K562 (cell line): ENCODE results near the gene TMEM63A. TPM values are rescaled to one million over a fixed set of nuclear protein-coding genes. Genes with fewer than 3 reads are reported as not detected.

Experiments
- ARNT ChIP-seq, 2 experiments: fragments of 450-650 bp; IDR thresholded peaks; 2 replicates each; pipeline ENCODE4 v1.6.1; 2016; ENCODE audit warnings: mild to moderate bottlenecking in 1 of 2
- CAMTA2 ChIP-seq: fragments of 250-450 bp; sonication (Bioruptor Pico); conservative IDR thresholded peaks from 2 replicates; pipeline ENCODE4 v1.5.1; 2022
- CBX1 ChIP-seq: sonication (generic); IDR thresholded peaks from 2 replicates; pipeline ENCODE4 v1.6.1; 2016; ENCODE audit warnings: antibody characterized with exemption, low read depth, mild to moderate bottlenecking
- CBX3 ChIP-seq, 2 experiments: IDR thresholded peaks; 1 replicate in 1 of 2; 2 replicates in 1 of 2; pipeline ENCODE4 v1.6.1; 2012; ENCODE audit warnings: inconsistent platforms in 2 of 2, low read length in 2 of 2, borderline replicate concordance in 1 of 2, control low read depth in 1 of 2
- ETV6 ChIP-seq, 3 experiments: fragments of 150-350 bp in 1 of 3; sonication (generic) in 1 of 3; formaldehyde crosslinking in 1 of 3; IDR thresholded peaks; 2 replicates each; pipeline versions ENCODE4 v1.6.1 to v1.8.0; 2014 to 2022; ENCODE audit warnings: borderline replicate concordance in 2 of 3, low read depth in 2 of 3, antibody characterized with exemption in 1 of 3, low read length in 1 of 3, mild to moderate bottlenecking in 1 of 3, missing genetic modification reagents in 1 of 3
- GATAD2A ChIP-seq: fragments of 450-650 bp; IDR thresholded peaks from 2 replicates; pipeline ENCODE4 v1.6.1; 2017
- GATAD2B ChIP-seq: fragments of 450-650 bp; IDR thresholded peaks from 2 replicates; pipeline ENCODE4 v1.6.1; 2017; ENCODE audit warnings: mild to moderate bottlenecking, borderline replicate concordance
- ILK ChIP-seq: fragments of 450-650 bp; IDR thresholded peaks from 2 replicates; pipeline ENCODE4 v1.6.1; 2016; ENCODE audit warnings: missing genetic modification characterization, low read depth, mild to moderate bottlenecking, missing compliant biosample characterization, moderate library complexity, borderline replicate concordance
- NELFE ChIP-seq: IDR thresholded peaks from 2 replicates; pipeline ENCODE4 v1.6.1; 2011; ENCODE audit warnings: mild to moderate bottlenecking; ENCODE audit not compliant: insufficient read depth, insufficient read length
- POLR3G ChIP-seq: IDR thresholded peaks from 2 replicates; pipeline ENCODE4 v1.6.1; 2011; ENCODE audit not compliant: insufficient read length, insufficient replicate concordance; ENCODE audit errors: extremely low read depth
- TEAD1 ChIP-seq, 2 experiments: fragments of 450-650 bp in 1 of 2; sonication (generic) in 1 of 2; formaldehyde crosslinking; IDR thresholded peaks; 2 replicates each; pipeline versions ENCODE4 v1.4.0 to v1.8.0; 2020 to 2022; ENCODE audit warnings: mild to moderate bottlenecking in 2 of 2, missing genetic modification reagents in 1 of 2
- polyA plus RNA-seq, 8 experiments: library from polyadenylated mRNA; depleted of rRNA in 4 of 8; stranded (reverse) in 5 of 8; unstranded in 3 of 8; fragments of >200 nt; fragmentation: Nextera tagmentation in 2 of 8; fragmentation: Illumina TruSeq in 1 of 8; extraction: Ambion mirVana in 2 of 8; extraction: Trizol in 1 of 8; gene quantifications; 2 replicates each; pipeline versions ENCODE4 v1.2.1 to v1.2.3, GENCODE V29; 2011 to 2014; ENCODE audit warnings: inconsistent platforms in 1 of 8, missing spikeins in 1 of 8
- total RNA-seq, 7 experiments: library from RNA; depleted of rRNA in 6 of 7; stranded (reverse); fragments of >200 nt in 6 of 7; fragmentation: Illumina TruSeq in 2 of 7; extraction: Trizol in 2 of 7; gene quantifications; 2 replicates each; pipeline versions ENCODE4 v1.2.1 to v1.2.3, GENCODE V29; 2011 to 2021; ENCODE audit warnings: low replicate concordance in 1 of 7
- TF ChIP-seq, protein P1 (sequence below): fragments of 250-450 bp; sonication (Bioruptor Pico); IDR thresholded peaks from 2 replicates; pipeline ENCODE4 v1.8.0; 2022; ENCODE audit warnings: inconsistent platforms
- TF ChIP-seq, protein P2 (sequence below): fragments of 450-650 bp; IDR thresholded peaks from 2 replicates; pipeline ENCODE4 v1.6.1; 2017; ENCODE audit warnings: mild to moderate bottlenecking, moderate library complexity
- TF ChIP-seq, protein P3 (sequence below), 3 experiments: fragments of 200-800 bp in 1 of 3; sonication (Bioruptor generic) in 1 of 3; sonication (generic) in 1 of 3; formaldehyde crosslinking in 1 of 3; IDR thresholded peaks; 2 replicates each; pipeline versions ENCODE4 v1.6.1 to v1.8.0; 2016 to 2022; ENCODE audit warnings: mild to moderate bottlenecking in 2 of 3, missing compliant biosample characterization in 2 of 3, missing genetic modification characterization in 2 of 3, missing genetic modification reagents in 1 of 3
- TF ChIP-seq, protein P4 (sequence below), 2 experiments: fragments of 450-650 bp; IDR thresholded peaks; 2 replicates each; pipeline ENCODE4 v1.6.1; 2018; ENCODE audit warnings: mild to moderate bottlenecking in 2 of 2, low read depth in 1 of 2; ENCODE audit not compliant: partially characterized antibody in 2 of 2
- TF ChIP-seq, protein P5 (sequence below): sonication (generic); formaldehyde crosslinking; IDR thresholded peaks from 2 replicates; pipeline ENCODE4 v1.9.0; 2022; ENCODE audit warnings: mild to moderate bottlenecking, missing genetic modification reagents
- TF ChIP-seq, protein P6 (sequence below): fragments of 250-450 bp; sonication (Bioruptor Pico); IDR thresholded peaks from 2 replicates; pipeline ENCODE4 v1.8.0; 2022; ENCODE audit warnings: moderate library complexity, mild to moderate bottlenecking, inconsistent platforms

TMEM63A gene
- total and polyA plus RNA-seq, 9 of the 15 experiments (the other 6 are each of a cell fraction or from before 2014, with no cell fraction given): 2.0 to 54.6 (median 17.5) TPM

DNA sequence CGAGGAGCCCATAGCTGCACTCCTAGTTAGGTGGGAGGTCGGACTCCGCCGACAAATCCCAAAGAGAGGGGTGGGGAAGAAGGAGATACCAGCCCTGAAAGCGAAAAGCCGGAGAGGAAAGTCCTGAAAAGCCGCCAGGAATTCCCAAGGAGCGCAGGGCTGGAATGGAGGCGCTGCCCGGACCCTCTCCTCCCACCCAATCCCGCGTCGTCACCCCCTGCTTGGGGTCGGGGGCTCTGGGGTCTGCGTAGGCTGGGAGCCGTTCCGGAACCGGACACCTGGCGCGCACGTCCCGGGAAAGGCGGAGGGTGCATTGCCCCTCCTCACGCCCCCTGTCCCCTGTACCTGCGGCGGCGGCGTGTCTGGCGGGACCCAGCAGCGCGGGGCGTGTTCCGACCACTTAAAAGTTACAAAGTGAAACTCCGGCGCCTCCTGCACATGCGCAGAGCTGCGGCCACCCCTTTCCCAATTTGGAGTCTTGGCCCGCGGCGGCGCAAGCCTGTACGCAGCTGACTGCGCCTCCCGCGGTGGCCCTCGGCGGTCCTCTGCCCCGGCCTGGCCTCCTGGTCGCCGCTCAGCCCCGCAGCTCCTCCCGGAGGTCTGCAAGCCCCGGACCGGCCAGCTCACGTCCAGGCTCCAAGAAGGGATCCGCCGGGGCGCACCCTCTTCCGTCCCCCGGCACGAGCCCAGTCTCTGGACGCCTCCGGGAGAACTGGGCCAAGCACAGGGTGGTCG lies at the start of gene TMEM63A (continued):
- no peak for TF ChIP-seq NELFE
- no peak for TF ChIP-seq CAMTA2 (CRISPR knock-in tag)
- peak; percentile 61; the same call in 1 of the 2 replicates for TF ChIP-seq CBX1
- TF ChIP-seq, protein P1, sequence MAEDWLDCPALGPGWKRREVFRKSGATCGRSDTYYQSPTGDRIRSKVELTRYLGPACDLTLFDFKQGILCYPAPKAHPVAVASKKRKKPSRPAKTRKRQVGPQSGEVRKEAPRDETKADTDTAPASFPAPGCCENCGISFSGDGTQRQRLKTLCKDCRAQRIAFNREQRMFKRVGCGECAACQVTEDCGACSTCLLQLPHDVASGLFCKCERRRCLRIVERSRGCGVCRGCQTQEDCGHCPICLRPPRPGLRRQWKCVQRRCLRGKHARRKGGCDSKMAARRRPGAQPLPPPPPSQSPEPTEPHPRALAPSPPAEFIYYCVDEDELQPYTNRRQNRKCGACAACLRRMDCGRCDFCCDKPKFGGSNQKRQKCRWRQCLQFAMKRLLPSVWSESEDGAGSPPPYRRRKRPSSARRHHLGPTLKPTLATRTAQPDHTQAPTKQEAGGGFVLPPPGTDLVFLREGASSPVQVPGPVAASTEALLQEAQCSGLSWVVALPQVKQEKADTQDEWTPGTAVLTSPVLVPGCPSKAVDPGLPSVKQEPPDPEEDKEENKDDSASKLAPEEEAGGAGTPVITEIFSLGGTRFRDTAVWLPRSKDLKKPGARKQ (CRISPR knock-in tag): no peak
- TF ChIP-seq, protein P2, sequence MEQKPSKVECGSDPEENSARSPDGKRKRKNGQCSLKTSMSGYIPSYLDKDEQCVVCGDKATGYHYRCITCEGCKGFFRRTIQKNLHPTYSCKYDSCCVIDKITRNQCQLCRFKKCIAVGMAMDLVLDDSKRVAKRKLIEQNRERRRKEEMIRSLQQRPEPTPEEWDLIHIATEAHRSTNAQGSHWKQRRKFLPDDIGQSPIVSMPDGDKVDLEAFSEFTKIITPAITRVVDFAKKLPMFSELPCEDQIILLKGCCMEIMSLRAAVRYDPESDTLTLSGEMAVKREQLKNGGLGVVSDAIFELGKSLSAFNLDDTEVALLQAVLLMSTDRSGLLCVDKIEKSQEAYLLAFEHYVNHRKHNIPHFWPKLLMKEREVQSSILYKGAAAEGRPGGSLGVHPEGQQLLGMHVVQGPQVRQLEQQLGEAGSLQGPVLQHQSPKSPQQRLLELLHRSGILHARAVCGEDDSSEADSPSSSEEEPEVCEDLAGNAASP: no peak
- TF ChIP-seq TEAD1 (CRISPR knock-in tag; IDR thresholded peaks at IDR 0.05): peak in 1 of 2 experiments; percentile 84; a peak in 2 of 4 replicates
- TF ChIP-seq ILK: no peak
- TF ChIP-seq GATAD2B: no peak
- TF ChIP-seq, protein P3, sequence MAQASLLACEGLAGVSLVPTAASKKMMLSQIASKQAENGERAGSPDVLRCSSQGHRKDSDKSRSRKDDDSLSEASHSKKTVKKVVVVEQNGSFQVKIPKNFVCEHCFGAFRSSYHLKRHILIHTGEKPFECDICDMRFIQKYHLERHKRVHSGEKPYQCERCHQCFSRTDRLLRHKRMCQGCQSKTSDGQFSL (CRISPR knock-in tag; IDR thresholded peaks at IDR 0.05): no peak
- TF ChIP-seq, protein P3 (tag; IDR thresholded peaks at IDR 0.05): no peak
- TF ChIP-seq, protein P4, sequence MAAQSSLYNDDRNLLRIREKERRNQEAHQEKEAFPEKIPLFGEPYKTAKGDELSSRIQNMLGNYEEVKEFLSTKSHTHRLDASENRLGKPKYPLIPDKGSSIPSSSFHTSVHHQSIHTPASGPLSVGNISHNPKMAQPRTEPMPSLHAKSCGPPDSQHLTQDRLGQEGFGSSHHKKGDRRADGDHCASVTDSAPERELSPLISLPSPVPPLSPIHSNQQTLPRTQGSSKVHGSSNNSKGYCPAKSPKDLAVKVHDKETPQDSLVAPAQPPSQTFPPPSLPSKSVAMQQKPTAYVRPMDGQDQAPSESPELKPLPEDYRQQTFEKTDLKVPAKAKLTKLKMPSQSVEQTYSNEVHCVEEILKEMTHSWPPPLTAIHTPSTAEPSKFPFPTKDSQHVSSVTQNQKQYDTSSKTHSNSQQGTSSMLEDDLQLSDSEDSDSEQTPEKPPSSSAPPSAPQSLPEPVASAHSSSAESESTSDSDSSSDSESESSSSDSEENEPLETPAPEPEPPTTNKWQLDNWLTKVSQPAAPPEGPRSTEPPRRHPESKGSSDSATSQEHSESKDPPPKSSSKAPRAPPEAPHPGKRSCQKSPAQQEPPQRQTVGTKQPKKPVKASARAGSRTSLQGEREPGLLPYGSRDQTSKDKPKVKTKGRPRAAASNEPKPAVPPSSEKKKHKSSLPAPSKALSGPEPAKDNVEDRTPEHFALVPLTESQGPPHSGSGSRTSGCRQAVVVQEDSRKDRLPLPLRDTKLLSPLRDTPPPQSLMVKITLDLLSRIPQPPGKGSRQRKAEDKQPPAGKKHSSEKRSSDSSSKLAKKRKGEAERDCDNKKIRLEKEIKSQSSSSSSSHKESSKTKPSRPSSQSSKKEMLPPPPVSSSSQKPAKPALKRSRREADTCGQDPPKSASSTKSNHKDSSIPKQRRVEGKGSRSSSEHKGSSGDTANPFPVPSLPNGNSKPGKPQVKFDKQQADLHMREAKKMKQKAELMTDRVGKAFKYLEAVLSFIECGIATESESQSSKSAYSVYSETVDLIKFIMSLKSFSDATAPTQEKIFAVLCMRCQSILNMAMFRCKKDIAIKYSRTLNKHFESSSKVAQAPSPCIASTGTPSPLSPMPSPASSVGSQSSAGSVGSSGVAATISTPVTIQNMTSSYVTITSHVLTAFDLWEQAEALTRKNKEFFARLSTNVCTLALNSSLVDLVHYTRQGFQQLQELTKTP (IDR thresholded peaks at IDR 0.05; ENCODE audit: low read depth in 1 of 2, partially characterized antibody in 2 of 2): peak in 1 of 2 experiments; percentile 25
- no peak for TF ChIP-seq ARNT (IDR thresholded peaks at IDR 0.05)
- no peak for TF ChIP-seq ETV6 (IDR thresholded peaks at IDR 0.05; ENCODE audit: borderline replicate concordance in 1 of 2, low read depth in 2 of 2, low read length in 1 of 2)
- no peak for TF ChIP-seq ETV6 (CRISPR knock-in tag; IDR thresholded peaks at IDR 0.05; ENCODE audit: borderline replicate concordance)
- TF ChIP-seq POLR3G: no peak
- TF ChIP-seq CBX3 (IDR thresholded peaks at IDR 0.05; ENCODE audit: borderline replicate concordance in 1 of 2, low read length in 2 of 2): no peak; a peak in 1 of 3 replicates
- TF ChIP-seq, protein P5, sequence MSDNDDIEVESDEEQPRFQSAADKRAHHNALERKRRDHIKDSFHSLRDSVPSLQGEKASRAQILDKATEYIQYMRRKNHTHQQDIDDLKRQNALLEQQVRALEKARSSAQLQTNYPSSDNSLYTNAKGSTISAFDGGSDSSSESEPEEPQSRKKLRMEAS (CRISPR knock-in tag): peak; percentile 83
- TF ChIP-seq GATAD2A: no peak
- TF ChIP-seq, protein P6, sequence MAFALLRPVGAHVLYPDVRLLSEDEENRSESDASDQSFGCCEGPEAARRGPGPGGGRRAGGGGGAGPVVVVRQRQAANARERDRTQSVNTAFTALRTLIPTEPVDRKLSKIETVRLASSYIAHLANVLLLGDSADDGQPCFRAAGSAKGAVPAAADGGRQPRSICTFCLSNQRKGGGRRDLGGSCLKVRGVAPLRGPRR (CRISPR knock-in tag): no peak
